NCI-H146 treated with DMSO at 0.1 percent for 48 hours (cell line): ENCODE data around the gene CNOT1.

Experiments
- DNase-seq: peaks from one replicate; lab custom pipeline; 2025; ENCODE audit not compliant: unreplicated experiment; lab: John Stamatoyannopoulos, UW

Gene CNOT1

DNA sequence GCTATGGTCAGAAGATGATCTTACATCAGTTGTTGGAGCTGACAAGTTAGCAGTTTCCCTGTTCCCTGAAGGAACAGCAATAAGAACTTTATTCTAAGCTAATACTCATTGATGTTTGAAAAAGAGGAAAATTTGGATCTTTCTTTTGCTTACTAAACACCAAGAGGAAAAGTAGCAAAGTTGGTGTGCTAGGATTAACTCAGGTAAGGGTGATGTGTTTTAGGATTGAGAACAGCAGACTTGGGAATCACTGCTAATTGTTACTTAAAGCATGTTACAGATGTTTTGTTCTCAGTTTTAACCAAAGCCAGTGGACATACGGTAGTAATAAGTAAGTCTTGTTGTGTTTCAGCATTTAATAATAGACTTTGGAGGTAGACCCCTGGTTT, 110.7 kb downstream of the CNOT1 start:
- no peak for DNase-seq

DNA sequence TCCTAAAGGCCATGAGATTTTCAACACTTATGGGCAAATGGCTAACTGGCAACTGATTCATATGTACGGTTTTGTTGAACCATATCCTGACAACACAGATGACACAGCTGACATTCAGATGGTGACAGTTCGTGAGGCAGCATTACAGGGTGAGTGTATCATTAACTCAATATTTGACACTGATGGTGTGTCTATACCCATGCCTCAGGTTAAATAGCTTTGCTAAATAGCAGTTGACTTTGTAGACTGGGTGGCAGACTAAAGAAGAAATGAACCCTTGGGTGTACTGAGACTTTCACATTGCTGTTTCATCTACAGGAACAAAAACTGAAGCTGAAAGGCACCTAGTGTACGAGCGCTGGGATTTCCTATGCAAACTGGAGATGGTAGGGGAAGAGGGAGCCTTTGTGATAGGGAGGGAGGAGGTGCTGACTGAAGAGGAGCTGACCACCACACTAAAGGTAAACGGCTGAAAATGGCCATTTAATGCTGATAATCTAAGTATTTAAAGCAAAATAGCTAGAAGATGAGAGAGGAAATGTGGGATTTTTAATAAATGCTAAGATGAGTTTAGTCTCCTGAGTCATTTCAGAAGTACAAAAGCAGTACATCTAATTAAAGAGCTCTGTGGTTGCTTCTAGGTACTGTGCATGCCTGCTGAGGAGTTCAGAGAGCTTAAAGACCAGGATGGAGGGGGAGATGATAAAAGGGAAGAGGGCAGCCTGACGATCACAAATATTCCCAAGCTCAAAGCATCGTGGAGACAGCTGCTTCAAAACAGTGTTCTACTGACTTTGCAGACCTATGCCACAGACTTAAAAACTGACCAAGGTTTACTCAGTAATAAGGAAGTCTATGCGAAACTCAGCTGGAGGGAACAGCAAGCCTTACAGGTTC, 111.3 kb downstream of the CNOT1 start:
- DNase-seq = no peak

DNA sequence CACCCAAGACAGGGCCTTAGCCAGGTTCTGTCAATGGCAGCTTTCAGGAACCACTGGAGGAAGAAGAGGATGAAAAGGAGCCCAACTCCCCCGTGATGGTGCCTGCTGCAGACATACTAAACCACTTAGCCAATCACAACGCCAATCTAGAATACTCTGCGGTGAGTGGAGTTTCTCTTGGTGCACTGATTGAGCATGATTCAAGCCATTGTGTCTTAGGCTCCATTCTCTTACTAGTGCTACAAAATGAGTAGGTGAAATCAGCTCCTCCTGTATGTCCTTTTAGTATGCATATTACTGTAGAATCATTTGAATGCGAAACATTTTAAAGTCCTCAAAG, 112.9 kb downstream of the CNOT1 start:
- no peak for DNase-seq

DNA sequence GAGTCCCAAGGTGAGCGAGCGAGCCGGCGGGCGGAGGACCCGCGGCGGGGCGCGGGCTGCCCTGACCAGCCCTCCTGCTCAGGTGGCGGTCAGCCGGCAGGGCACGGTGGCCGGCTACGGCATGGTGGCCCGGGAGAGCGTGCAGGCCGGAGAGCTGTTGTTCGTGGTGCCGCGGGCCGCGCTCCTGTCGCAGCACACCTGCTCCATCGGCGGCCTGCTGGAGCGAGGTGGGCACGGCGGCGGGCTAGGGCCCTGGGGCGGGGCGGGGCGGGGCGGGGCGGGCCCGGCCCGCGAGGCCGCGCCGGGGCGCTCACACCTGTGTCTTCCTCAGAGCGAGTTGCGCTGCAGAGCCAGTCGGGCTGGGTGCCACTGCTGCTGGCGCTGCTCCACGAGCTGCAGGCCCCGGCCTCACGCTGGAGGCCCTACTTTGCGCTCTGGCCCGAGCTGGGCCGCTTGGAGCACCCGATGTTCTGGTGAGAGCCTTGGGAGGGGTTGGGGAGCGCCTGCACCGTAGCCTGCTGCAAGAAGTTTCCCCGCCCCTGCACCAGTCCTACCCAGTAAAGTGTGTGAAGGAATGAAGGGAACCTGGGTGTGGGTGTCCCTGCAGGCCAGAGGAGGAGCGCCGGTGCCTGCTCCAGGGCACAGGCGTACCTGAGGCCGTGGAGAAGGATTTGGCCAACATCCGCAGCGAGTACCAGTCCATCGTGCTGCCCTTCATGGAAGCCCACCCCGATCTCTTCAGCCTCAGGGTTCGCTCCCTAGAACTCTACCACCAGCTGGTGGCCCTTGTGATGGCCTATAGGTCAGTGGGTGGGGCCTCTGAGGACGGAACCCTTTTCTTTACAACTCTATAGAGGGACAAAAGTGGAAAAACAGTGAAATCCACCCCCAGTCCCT, 113.5 kb downstream of the CNOT1 start:
- no peak for DNase-seq

DNA sequence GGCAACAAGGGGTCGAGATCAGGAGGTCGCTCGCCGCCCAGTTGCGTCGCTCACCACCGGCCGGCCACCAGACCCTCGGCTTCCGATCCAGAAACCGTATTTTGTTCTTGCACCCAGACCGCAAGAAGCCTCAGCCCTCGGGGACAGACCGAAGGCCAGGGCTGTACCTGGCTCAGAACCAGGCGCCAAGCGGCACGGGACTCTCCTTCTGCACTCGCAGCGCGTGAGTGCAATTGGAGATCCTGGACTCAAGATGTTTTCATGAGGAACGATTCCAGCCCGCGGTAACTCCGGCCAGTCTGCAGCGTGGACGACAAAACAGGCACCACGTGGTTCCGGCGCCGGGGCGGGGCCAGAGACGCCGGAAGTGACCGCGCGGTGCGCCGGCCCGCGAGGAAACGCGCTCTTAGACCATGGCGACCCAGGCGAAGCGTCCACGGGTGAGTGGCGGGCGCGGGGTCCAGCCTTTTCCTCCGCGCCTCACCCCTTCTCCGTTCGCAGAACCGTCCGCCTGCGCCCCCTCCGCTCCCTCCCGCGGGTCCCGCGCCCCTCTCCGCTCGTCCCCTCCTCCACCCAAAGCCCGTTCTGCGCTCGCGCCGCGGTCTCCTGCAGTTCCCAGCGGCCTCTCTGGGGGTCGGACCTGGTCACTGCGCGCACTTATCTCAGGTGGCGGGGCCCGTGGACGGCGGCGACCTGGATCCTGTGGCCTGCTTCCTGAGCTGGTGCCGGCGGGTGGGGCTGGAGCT, 114.3 kb downstream of the CNOT1 start, which contains the start of gene SETD6:
SETD6 (plus strand) TSS at position 393 of the 746 bp plus-strand sequence; CDS start at position 414, 21 bp downstream.
- DNase-seq = peak; percentile 27

DNA sequence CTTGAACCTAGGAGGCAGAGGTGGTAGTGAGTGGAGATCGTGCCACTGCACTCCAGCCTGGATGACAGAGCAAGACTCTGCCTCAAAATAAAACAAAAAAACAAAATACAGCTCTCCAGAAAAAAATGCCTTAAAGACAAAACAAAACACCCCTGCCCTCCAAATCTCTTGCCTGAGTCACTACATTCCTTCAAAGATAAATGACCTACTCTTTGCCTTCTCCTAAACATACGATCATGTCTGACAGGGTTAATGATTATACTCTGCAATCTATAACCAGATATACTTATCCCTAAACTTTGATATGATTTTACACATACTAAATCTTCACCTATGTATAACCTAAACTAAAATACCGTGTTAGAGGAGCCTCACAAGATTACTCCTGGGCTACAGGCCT, 115.8 kb downstream of the CNOT1 start:
- no peak for DNase-seq

DNA sequence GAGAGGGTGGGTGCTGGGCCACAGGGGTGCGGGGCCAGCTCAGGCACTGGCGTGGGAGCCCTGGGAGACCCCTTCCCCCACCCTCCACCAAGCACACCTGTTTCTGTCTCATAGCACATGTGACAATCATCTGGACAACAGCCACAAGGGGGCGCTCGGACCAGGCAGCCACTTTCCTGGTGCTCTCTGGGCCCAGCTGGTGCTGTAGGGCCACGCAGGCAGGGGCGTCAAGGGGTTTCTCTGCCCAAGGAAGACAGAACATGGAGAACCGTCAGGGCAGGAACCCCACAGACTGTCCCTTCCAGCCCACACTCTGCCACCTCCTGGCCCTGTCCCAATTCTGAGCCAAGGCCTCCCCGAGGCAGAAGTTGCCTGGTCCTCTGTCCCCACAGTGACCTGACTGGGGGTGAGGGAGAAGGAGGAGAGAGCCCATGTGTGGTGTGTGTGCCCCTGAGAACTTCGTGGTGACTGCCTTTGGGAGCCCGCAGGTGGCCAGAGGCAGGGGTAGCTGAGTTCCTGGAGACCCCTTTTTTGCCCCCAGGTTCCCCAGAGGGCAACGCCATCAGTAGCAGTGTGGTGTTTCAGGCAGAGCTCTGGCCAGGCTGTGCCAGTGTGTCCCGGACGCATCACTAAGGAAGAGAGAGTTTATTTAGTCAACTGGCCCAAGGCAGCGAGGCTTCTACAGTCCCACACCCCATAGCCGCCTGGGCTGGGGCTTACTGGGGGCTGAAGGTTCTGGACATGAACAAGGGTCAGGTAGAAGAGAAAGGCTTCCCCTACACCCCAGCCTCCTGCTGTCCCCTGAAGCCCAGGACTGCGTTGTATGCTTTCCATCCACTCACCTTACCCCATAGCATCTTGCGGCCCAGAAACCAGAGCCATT, 117.5 kb downstream of the CNOT1 start:
- no peak for DNase-seq

DNA sequence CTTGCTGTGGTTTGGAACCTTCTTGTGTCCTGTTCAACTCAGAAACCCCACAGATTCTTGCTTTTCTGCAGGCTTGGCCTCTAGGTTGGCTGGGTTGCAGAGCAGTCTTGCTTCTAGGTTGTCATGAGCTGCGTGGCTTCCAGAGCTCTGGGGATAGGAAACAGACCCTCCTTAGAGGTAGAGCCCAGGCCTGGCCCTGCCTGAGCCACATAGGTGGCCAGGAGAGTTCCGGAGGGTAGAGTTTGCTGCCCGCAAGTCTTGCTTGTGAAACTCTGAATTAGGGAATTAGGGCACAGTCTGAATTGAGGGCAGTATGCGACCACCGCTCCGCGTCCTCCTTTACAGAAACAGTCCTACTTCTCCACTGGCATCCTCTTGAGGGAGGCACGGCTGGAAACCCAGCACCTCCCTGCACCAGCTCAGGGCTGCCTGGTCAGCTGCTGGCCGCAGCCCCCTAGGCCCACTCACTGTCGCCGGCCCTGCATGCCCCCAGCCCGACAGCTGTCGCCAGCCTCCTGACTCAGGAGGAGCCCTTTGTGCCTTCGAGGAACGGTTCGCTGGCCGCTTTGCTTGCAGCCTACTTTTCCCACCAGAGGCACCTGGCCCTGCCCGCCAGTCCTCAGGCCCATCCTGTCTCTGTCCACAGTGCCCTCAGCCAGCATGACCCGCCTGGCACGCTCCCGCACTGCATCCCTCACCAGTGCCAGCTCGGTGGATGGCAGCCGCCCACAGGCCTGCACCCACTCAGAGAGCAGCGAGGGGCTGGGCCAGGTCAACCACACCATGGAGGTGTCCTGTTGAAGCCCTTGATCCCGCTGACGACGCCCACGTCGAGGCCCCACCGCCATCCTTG, 118.6 kb downstream of the CNOT1 start:
- DNase-seq = no peak

DNA sequence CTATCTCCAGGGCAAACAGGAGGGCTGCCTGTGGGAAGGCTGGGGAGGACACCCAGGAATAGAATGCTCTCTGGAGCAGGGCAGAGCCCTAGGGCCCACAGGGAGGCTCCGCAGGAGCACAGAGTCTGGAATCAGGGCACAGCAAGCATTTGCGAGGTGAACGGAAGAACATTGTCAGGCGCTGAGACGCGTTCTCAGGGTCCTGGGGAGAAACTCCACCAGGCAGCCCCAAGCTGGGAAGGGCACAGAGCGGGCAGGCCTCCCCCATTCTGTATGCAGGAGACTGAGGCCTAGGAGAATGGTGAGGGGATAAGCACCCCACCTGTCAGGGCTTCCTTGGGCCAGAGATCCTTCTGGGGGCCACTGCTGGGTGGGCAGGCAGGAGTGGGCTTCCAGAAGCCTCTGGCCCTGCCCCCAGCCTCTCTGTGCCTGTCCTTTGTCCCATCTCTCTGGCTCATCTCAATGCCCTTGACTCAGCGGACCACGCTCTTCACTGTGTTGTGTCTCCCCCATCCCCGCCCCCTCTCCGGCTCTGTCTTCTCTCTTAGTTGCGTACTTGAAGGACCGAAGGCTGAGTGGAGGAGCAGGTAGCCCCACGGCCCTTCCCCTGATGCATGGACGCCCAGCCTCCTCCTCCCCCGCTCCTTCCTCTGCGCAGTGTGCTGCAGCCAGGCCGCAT, 119.4 kb downstream of the CNOT1 start:
- DNase-seq = no peak

DNA sequence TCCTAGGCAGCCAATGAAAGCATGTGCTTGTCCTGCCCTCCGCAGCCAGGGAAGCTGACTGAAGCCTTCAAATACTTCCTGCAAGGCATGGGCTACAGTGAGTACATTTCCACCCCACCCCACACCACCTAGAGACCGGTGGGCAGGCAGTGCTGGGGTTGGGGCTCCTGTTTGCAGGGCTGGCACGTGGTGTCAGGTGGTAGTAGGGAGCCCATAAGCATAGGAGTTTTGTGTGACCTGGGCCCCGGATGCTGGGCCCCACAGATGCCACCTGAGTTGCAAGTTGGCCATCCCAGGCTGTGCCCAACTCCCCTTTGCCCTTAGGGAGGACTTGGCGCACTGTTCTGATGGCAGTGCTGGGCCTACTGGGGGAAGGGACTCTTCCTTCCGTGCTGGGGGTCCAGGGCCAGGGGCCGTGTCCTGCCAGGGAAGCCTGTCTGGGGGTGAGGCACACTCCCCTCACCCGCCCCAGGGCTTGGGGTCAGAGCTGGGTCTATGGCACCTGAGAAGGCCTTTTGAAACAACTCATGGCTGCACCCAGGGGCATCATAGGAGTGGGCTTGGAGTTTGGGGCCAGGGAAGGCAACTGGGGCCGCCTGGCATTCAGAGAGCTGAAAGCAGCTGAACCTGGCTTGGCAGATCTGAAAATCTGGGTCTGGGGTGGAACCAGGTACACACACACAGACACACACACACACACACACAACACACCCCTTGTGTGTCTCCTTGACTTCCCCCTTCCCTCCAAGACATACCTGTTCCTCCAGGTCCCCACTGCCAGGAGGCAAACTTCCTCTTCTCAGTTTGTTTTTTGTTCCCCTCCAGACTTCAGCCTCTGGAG, 120.2 kb downstream of the CNOT1 start:
- DNase-seq = no peak

DNA sequence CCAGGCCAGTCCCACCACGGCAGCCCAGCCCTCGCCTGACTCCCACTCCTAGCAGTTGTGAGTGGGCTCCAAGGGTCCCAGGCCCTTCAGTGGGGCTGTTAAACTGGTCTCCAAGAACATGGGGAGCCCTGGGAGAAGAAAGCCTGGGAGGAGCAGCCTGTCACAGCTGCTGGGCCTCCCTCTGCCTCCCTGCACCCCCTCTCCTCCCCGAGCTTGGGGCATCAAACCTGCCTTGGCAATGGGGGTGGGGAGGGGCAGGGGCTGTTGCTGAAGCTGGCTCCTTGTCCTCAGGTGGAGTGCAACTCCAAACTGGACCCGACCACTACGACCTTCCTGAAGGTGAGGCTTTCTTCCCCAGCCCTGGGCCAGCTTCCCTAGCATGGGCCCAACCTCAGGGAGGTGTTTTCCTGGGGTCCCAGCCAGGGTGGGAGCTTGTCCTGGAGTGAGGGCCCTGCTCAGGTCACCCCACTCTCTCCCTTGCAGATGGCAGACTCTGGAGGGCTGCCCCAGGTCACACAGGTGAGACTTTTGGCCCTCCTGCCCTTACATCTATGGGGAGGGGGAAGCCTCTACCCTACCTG, 120.9 kb downstream of the CNOT1 start:
- no peak for DNase-seq

DNA sequence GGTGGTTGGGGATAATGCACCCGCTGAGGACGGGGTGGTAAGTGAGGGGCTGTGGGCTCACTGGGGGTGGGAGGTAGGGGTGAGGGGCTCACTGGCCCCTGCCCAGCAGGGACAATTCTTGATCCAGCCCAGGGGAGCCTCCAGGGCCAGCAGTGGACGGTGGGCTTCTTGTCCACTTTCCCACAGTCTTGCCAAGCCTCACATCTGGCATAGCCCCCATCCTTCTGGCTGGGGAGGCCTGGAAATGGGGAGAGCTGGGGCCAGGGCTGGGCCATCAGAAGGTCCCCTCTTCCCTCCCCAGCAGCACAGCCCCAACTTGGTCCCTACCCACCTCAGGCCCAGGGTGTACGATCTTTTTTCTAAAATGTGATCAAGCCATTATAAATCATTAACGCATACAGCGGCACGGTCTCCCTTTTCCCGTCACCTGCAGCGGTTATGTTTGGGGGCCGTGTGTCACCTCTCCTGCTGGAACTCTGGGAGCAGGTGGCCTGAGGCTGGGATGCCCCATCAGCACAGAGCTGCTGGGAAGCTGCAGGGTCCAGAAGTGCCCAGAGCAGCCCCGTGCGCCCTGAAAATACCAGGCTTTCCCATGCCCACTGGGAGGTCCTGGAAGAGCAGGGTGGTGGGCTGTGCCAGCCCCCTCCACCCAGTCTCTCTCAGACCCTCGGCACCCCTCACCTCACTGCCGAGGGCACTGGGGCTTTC, 121.5 kb downstream of the CNOT1 start:
- DNase-seq = no peak

DNA sequence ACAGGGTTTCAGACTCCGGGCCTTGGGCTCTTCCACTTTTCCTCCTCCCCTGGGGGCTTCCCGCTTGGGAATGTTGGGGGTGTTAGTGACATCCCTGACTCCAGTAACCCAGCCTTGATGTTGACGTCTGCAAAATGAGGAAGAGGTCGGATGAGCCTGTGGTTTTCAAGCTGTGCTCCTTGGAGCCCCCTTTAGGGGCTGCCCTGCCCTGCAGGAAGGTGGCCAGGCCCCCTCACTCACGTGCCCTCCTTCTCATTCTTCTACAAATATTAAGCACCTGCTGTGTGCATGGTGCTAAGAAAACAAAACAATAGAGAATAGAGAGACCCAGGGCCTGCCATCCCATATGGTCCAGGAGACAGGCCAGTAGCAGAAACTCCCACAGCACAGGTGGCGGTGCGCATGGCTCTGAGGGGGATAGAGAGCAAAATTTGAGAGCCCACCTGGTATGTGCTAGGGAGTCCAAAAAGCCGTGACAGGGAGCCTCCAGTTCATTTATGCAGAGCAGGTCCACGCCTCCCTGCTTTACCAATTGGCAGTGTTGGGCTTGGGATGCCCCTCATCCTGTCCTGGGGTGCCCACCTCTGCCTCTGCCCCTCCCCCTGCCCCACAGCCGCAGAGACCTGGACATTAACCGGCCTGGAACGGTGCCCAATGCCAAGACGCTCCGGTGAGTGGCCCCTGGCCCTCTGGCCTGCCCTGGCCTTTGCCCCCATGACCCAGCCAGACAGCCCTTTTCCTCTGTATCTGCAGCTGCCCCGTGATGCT, 122.2 kb downstream of the CNOT1 start:
- DNase-seq = no peak

DNA sequence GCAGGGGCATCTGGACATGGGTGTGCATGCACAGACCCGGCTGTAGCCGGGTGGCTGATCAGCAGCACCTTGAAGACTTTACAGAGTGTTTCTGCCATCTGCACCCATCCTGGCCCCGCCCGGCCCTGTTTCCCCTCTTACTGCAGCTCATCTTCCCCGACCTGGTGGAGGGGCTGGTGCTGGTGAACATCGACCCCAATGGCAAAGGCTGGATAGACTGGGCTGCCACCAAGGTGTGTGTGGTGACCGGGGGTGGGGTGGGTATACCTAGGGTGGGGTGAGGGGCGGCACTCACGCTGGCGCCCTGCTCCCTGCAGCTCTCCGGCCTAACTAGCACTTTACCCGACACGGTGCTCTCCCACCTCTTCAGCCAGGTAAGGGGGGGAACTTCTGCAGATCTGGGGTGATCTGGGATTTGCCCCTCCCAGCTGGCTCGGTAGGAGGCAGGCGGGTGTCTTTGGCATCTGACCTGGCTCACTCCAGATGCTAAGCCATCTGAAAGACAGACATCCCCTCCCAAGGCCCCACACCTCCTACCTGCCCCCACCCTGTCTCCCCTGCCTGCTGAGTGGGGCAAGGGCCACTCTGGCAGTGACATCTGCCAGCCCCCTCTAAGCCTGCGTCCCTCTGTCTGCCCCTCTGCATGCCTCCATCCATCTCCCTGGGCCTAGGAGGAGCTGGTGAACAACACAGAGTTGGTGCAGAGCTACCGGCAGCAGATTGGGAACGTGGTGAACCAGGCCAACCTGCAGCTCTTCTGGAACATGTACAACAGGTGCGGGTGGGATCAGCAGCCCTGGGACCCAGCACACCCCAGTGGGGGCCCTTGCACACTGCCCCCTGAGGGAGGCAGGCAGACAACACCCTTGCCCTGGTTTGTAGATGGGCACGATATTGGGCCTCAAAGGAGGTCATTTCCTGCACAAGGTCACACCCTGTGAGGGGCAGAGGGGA, 123.1 kb downstream of the CNOT1 start:
- no peak for DNase-seq
